ENCODE measurements around the gene SLC44A3.
"Not testable (repeated sequence)": the region's sequence is repeated elsewhere in the genome, so short reads cannot be mapped to it uniquely, and the experiment has no call there.

The SLC44A3 gene

DNA sequence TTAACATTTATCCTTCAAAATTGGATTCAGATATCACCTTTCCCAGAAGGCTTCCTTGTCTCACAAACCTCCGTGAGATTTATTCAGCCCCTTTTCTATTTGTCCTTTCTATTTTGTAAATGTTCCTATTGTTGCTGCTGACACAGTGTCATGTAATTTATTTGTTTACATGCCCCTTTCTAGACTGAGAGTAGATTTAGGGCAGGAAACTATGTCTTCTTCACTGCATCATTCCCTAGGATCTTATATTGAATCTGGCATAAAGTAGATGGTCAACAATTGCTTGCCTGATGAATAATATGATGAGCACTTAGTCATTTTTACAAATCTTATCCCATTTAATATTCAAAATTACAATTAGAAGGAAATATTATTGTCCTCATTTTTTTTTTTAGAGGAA is 114.9 kb downstream of the SLC44A3 start:
- DNase-seq (ENCODE audit: low spot score) = no peak

GRCh38 chr1:94935476-94935875 is 115.3 kb downstream of the SLC44A3 start:
- DNase-seq (ENCODE audit: low spot score) = no peak

DNA sequence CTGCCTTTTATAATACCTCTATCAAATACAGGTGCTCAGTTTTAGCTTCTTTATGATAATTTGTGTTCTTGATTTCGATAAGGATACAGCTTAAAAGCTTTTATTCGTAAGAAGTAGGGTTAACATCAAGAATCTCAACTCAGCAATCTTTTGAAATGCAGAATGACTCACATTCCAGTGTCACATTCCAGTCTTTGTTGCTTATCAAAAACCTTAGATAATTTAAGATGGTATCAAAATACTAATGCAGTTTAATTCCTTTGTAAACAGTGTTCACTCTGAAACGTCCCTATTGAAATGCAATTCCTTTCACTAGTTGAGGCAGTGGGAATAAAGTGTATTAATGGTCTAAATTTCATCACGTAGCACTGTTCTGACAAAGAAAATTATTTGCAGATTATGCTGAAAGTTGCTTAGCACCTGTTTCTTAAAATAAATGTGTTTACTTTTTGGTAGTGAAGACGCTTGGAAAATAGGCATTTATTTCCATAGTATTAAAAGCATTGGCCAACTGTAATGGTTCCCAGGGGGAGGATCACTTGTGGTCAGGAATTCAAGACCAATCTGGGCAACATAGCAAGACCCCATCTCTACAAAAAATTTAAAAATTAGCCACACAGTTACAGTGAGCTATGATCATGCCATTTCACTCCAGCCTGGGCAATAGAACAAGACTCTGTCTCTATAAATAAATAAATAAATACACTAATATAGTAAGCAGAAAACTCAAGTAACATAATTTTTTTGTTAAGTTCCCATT is 116.9 kb downstream of the SLC44A3 start:
- DNase-seq (ENCODE audit: low spot score) = no peak

DNA sequence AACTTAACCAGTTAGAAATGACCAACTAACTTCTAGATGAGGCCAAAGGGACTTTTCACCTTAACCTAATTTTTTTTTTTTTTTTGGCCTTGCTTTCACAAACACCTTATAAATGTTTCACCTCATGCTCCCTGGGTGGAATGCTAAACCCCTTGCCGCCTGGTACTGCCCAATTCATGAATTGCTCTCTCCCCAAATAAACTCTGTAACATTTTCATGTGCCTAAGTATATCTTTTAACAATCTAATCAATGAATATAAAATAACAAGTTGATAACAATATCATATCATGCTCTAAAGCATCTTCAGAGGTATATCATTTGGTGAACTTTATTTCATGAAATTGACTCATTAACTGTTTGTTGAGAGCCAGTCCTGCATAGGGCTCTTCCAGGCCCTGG is 117.7 kb downstream of the SLC44A3 start:
- no peak for DNase-seq (ENCODE audit: low spot score)

DNA sequence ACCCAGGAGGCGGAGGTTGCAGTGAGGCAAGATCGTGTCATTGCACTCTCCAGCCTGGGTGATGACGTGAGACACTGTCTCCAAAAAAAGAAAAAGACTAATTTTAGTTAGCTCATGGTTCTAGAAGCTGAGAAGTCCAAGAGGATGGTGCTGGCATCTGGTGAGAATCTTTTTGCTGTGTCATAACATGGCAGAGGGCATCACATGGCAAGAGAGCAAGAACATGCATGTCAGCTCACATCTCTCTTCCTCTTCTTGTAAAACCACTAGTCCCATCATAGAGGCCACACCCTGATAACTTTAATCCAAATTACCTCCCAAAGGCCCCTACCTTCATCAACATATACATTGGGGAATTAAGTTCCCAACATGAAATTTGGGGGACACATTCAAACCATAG is 120.6 kb downstream of the SLC44A3 start:
- no peak for DNase-seq (ENCODE audit: low spot score)

- DNase-seq (ENCODE audit: low spot score) = not testable (repeated sequence)
Observed at GRCh38 chr1:94941480-94941879, 121.3 kb downstream of the SLC44A3 start.

DNA sequence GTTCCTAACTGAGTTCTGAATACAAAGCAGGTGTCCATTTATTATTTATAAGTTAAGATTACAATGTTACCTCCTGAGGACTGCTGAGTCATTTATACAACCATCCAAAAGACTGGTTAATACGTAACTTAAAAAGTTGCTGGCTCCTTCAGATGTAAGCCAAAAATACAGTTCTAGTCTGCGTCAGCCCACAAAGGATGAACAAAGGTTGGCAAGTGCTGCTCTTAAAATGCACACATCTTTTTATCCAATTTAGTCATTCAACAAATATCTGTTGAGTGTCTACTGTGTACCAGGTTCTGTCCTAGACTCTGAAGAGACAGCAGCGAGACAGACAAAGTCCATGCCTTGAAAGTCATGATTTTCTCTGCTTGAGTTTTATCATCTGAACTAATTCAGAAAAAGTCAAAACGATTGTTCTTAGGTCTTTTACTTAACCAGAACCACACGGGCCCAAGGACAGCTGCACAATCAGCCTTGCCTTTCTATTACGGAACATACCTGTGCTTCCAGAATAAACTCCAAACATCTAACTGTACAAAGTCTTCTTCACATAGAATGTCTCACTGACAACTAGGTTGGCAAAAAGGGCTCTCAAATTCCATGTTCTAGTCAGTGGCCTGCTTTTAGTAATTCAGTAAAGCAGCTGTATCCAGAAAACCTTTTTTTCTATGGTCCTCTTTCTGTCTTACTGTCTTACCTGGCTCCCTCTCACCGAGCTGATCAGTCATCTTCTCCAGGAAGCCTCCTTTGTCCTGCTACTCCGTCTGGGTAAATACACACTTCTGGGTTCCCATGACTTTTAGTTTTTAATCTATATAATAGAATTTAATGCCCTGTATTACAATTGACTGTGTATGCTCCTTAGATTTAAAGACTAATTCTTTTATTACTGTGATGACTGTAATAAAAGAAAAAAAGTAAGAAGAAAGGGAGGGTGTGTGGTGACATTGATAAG is 122.3 kb downstream of the SLC44A3 start:
- no peak for DNase-seq (ENCODE audit: low spot score)
